Measurements from ENCODE around the gene OLAH. TPM values are rescaled to one million over a fixed set of nuclear protein-coding genes. Genes with fewer than 3 reads are reported as not detected.
A peak's percentile ranks its signal among the peaks of the same experiment; 100 is the strongest.

OLAH gene
- total RNA-seq, 1 donor from 2014 or later = not detected

DNA sequence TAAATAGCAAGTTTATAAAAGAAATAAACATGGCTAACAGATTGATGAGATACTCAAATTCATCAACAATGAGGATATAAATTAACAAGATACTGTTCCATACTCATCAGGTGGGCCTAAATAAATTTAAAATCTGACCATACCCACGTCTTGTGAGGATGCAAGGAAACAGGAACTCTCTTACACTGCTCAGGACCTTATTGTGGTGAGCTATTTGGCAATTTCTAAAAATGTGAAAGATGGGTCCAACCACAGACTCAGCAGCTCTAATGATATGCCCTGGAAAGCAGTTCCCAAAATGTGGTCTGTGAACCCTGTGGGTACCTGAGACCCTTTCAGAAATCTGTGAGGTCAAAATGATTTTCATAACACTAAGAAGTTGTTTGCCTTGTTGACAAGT, 74.9 kb downstream of the OLAH start:
- Histone ChIP-seq H3K9me3 (ENCODE audit: insufficient read depth, low read depth, low read length) (no peaks in the 10 kb centered on the region), H3K27ac (ENCODE audit: low read depth, low read length) (no peak overlapping the region), H3K4me2 (ENCODE audit: low read length) (no peak overlapping the region), H4K20me1 (ENCODE audit: insufficient read depth, low read length) (peaks cover 3% of the 10 kb centered on the region), H3K9ac (ENCODE audit: low read length) (no peak overlapping the region), H3K36me3 (ENCODE audit: insufficient read depth, low read length) (peaks cover 13% of the 10 kb centered on the region), H3K79me2 (ENCODE audit: insufficient read depth, low read length) (peaks cover 10% of the 10 kb centered on the region), H3K4me3 (ENCODE audit: insufficient read depth, low read depth, low read length) (no peak overlapping the region), H3K27me3 (ENCODE audit: insufficient read depth, low read length) (no peaks in the 10 kb centered on the region), H3K4me1 (ENCODE audit: insufficient read depth, low read length) (peaks cover 4% of the 10 kb centered on the region), H2AFZ (ENCODE audit: low read depth, low read length) (no peak overlapping the region)
- Mint-ChIP-seq H3K4me3 (ENCODE audit: unreplicated experiment) (no peak overlapping the region), H3K36me3 (ENCODE audit: low read depth, unreplicated experiment) (peaks cover 16% of the 10 kb centered on the region), H3K27me3 (ENCODE audit: low read depth, unreplicated experiment) (no peaks in the 10 kb centered on the region), H3K27ac (ENCODE audit: unreplicated experiment) (no peak overlapping the region), H3K9me3 (ENCODE audit: unreplicated experiment) (no peaks in the 10 kb centered on the region), H3K4me1 (ENCODE audit: low read depth, unreplicated experiment) (peaks cover 10% of the 10 kb centered on the region)
- FAIRE-seq (no peak), DNase-seq (ENCODE audit: low read depth) (no peak)
- TF ChIP-seq, protein P1, sequence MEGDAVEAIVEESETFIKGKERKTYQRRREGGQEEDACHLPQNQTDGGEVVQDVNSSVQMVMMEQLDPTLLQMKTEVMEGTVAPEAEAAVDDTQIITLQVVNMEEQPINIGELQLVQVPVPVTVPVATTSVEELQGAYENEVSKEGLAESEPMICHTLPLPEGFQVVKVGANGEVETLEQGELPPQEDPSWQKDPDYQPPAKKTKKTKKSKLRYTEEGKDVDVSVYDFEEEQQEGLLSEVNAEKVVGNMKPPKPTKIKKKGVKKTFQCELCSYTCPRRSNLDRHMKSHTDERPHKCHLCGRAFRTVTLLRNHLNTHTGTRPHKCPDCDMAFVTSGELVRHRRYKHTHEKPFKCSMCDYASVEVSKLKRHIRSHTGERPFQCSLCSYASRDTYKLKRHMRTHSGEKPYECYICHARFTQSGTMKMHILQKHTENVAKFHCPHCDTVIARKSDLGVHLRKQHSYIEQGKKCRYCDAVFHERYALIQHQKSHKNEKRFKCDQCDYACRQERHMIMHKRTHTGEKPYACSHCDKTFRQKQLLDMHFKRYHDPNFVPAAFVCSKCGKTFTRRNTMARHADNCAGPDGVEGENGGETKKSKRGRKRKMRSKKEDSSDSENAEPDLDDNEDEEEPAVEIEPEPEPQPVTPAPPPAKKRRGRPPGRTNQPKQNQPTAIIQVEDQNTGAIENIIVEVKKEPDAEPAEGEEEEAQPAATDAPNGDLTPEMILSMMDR (IDR thresholded peaks at IDR 0.05; ENCODE audit: insufficient read depth, low read depth, low read length) = no peak
- no peak for TF ChIP-seq EZH2 (IDR thresholded peaks at IDR 0.05; ENCODE audit: insufficient read depth, low read length)

DNA sequence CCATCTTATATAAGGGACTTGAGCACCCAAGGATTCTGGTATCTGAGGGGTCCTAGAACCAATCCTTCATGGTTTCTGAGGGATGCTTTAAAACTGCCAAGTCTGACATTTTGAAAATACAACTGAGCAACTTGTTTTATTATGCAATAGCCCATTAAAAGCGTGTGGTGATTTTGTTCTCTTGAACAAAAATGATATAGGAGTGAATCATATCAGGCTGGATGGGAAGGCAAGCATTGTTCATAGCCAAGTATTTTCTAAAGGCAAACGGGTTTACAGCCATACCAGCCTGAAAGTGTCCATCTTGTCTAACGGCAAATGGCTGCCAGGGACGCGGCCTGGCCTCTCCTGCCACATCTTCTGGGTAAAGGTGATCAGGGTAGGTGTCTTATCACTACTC, 76.8 kb downstream of the OLAH start:
- Mint-ChIP-seq H3K4me1 (ENCODE audit: low read depth, unreplicated experiment) (peaks cover 5% of the 10 kb centered on the region), H3K4me3 (ENCODE audit: unreplicated experiment) (no peak overlapping the region), H3K36me3 (ENCODE audit: low read depth, unreplicated experiment) (peaks cover 21% of the 10 kb centered on the region), H3K27ac (ENCODE audit: unreplicated experiment) (no peak overlapping the region), H3K9me3 (ENCODE audit: unreplicated experiment) (no peaks in the 10 kb centered on the region), H3K27me3 (ENCODE audit: low read depth, unreplicated experiment) (no peaks in the 10 kb centered on the region)
- H3K4me2 ChIP-seq (ENCODE audit: low read length) = no peak overlapping the region
- H3K79me2 ChIP-seq (ENCODE audit: insufficient read depth, low read length) = peaks cover 10% of the 10 kb centered on the region
- H3K9me3 ChIP-seq (ENCODE audit: insufficient read depth, low read depth, low read length) = no peaks in the 10 kb centered on the region
- no peak overlapping the region for H3K27ac ChIP-seq (ENCODE audit: low read depth, low read length)
- H3K9ac ChIP-seq (ENCODE audit: low read length) = no peak overlapping the region
- H3K27me3 ChIP-seq (ENCODE audit: insufficient read depth, low read length) = no peaks in the 10 kb centered on the region
- FAIRE-seq (peak; percentile 29), DNase-seq (ENCODE audit: low read depth) (peak; percentile 72)
- H3K4me1 ChIP-seq (ENCODE audit: insufficient read depth, low read length) = peaks cover 4% of the 10 kb centered on the region
- no peak overlapping the region for H3K4me3 ChIP-seq (ENCODE audit: insufficient read depth, low read depth, low read length)
- no peak overlapping the region for H2AFZ ChIP-seq (ENCODE audit: low read depth, low read length)
- TF ChIP-seq, protein P1 (IDR thresholded peaks at IDR 0.05; ENCODE audit: insufficient read depth, low read depth, low read length) = no peak
- no peak for TF ChIP-seq EZH2 (IDR thresholded peaks at IDR 0.05; ENCODE audit: insufficient read depth, low read length)
- H4K20me1 ChIP-seq (ENCODE audit: insufficient read depth, low read length) = peaks cover 3% of the 10 kb centered on the region
- H3K36me3 ChIP-seq (ENCODE audit: insufficient read depth, low read length) = peaks cover 22% of the 10 kb centered on the region

DNA sequence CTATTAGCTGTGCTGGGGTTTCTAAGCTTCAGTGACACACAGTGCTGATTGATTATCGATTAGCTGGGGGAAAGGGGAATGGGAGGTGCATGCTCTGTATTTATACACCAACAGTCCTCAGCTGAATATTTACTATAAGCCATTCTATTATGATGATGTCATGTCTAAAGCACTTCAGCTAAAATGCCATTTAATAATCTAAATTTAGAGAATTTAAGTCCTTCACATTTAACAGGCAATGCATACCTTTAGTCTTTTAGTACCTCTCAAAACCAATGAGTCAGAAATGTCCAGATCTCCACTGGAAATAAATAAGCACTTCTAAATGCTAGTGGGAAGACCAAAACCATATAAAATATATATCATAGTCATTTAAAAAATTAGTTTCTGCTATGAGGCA, 78.0 kb downstream of the OLAH start:
- Histone ChIP-seq H3K4me2 (ENCODE audit: low read length) (no peak overlapping the region), H3K36me3 (ENCODE audit: insufficient read depth, low read length) (peaks cover 26% of the 10 kb centered on the region), H4K20me1 (ENCODE audit: insufficient read depth, low read length) (no peaks in the 10 kb centered on the region), H3K9me3 (ENCODE audit: insufficient read depth, low read depth, low read length) (no peaks in the 10 kb centered on the region), H3K4me3 (ENCODE audit: insufficient read depth, low read depth, low read length) (no peak overlapping the region), H3K9ac (ENCODE audit: low read length) (no peak overlapping the region), H3K79me2 (ENCODE audit: insufficient read depth, low read length) (no peaks in the 10 kb centered on the region), H2AFZ (ENCODE audit: low read depth, low read length) (no peak overlapping the region), H3K27me3 (ENCODE audit: insufficient read depth, low read length) (no peaks in the 10 kb centered on the region), H3K27ac (ENCODE audit: low read depth, low read length) (no peak overlapping the region), H3K4me1 (ENCODE audit: insufficient read depth, low read length) (peaks cover 4% of the 10 kb centered on the region)
- Mint-ChIP-seq H3K27ac (ENCODE audit: unreplicated experiment) (no peak overlapping the region), H3K4me3 (ENCODE audit: unreplicated experiment) (no peak overlapping the region), H3K27me3 (ENCODE audit: low read depth, unreplicated experiment) (no peaks in the 10 kb centered on the region), H3K36me3 (ENCODE audit: low read depth, unreplicated experiment) (peaks cover 21% of the 10 kb centered on the region), H3K9me3 (ENCODE audit: unreplicated experiment) (no peaks in the 10 kb centered on the region), H3K4me1 (ENCODE audit: low read depth, unreplicated experiment) (peaks cover 5% of the 10 kb centered on the region)
- FAIRE-seq (no peak), DNase-seq (ENCODE audit: low read depth) (peak; percentile 42)
- TF ChIP-seq, protein P1 (IDR thresholded peaks at IDR 0.05; ENCODE audit: insufficient read depth, low read depth, low read length) = no peak
